Panc1 (cell line): ENCODE data around the gene SETD3.

Experiments
- POLR2AphosphoS5 ChIP-seq: IDR thresholded peaks from 2 replicates; pipeline ENCODE4 v1.6.1; 2012; ENCODE audit warnings: mild to moderate bottlenecking, low read depth, low read length, moderate library complexity
- SIN3A ChIP-seq: IDR thresholded peaks from 2 replicates; pipeline ENCODE4 v1.6.1; 2012; ENCODE audit warnings: low read depth, mild to moderate bottlenecking, low read length, moderate library complexity, borderline replicate concordance; ENCODE audit not compliant: insufficient read depth
- TF ChIP-seq, protein P1 (sequence below): fragments of 450-650 bp; IDR thresholded peaks from 2 replicates; pipeline ENCODE4 v1.5.1; 2017; ENCODE audit warnings: mild to moderate bottlenecking
- TF ChIP-seq, protein P2 (sequence below), 2 experiments: IDR thresholded peaks; 2 replicates each; pipeline ENCODE4 v1.6.1; 2011 to 2012; ENCODE audit warnings: low read depth in 2 of 2, control low read depth in 1 of 2, low read length in 1 of 2, mild to moderate bottlenecking in 1 of 2, moderate library complexity in 1 of 2; ENCODE audit not compliant: insufficient read depth in 1 of 2

DNA sequence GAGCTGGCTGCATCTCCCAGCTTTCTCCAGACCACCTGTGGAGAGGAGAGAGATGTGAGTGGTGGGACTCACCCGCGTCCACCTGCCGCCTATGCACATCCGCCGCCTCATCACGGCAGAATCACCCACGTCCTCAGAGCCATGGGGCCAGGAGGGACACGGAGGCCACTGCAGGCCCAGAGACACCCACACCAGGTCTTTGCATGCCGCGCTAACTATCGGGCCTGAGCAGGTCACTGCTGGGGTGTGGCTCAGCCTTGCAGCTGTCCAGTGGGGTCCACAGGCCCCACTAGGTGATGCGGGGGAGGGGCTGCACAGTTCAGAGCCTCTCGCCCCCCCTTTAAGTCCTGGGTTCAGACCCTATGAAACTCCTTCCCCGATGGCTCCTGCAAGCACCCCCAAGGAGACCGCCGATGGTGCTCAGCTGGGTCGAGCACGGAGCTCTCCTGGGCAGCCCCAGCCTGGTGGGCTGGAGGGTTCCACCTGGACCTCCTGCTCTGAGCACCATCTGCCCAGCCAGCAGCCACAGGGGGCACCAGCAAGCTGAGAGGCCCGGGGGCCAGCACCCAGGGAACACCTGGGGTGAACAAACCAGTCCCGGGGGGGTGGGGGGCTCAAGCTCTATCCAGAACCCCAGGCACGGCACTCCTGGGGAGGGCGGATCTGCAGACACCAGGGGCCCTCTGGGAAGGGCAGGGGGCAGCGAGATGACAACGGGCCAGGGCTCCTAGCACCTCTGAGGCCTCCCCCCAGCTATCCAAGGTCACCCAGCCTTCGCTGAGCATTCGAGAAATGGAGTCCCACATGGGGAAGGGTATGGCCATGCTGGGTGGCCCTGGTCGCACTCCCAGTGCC lies 34.9 kb upstream of the SETD3 start:
- TF ChIP-seq, protein P1, sequence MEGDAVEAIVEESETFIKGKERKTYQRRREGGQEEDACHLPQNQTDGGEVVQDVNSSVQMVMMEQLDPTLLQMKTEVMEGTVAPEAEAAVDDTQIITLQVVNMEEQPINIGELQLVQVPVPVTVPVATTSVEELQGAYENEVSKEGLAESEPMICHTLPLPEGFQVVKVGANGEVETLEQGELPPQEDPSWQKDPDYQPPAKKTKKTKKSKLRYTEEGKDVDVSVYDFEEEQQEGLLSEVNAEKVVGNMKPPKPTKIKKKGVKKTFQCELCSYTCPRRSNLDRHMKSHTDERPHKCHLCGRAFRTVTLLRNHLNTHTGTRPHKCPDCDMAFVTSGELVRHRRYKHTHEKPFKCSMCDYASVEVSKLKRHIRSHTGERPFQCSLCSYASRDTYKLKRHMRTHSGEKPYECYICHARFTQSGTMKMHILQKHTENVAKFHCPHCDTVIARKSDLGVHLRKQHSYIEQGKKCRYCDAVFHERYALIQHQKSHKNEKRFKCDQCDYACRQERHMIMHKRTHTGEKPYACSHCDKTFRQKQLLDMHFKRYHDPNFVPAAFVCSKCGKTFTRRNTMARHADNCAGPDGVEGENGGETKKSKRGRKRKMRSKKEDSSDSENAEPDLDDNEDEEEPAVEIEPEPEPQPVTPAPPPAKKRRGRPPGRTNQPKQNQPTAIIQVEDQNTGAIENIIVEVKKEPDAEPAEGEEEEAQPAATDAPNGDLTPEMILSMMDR = no peak
- TF ChIP-seq POLR2AphosphoS5 (no peak), SIN3A (no peak)
- TF ChIP-seq, protein P2, sequence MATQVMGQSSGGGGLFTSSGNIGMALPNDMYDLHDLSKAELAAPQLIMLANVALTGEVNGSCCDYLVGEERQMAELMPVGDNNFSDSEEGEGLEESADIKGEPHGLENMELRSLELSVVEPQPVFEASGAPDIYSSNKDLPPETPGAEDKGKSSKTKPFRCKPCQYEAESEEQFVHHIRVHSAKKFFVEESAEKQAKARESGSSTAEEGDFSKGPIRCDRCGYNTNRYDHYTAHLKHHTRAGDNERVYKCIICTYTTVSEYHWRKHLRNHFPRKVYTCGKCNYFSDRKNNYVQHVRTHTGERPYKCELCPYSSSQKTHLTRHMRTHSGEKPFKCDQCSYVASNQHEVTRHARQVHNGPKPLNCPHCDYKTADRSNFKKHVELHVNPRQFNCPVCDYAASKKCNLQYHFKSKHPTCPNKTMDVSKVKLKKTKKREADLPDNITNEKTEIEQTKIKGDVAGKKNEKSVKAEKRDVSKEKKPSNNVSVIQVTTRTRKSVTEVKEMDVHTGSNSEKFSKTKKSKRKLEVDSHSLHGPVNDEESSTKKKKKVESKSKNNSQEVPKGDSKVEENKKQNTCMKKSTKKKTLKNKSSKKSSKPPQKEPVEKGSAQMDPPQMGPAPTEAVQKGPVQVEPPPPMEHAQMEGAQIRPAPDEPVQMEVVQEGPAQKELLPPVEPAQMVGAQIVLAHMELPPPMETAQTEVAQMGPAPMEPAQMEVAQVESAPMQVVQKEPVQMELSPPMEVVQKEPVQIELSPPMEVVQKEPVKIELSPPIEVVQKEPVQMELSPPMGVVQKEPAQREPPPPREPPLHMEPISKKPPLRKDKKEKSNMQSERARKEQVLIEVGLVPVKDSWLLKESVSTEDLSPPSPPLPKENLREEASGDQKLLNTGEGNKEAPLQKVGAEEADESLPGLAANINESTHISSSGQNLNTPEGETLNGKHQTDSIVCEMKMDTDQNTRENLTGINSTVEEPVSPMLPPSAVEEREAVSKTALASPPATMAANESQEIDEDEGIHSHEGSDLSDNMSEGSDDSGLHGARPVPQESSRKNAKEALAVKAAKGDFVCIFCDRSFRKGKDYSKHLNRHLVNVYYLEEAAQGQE (IDR thresholded peaks at IDR 0.05; ENCODE audit: insufficient read depth in 1 of 2, low read depth in 2 of 2, low read length in 1 of 2) = no peak
